Caco-2 (cell line): ENCODE data around the gene ISG20L2. TPM values are rescaled to one million over a fixed set of nuclear protein-coding genes. Genes with fewer than 3 reads are reported as not detected.
A peak's percentile ranks its signal among the peaks of the same experiment; 100 is the strongest.

ENCODE experiments used
- BruUV-seq: library from RNA; stranded (reverse); fragments of 400-500 nt; replicated peaks from 2 replicates; lab custom pipeline; 2021; lab: Mats Ljungman, UMichigan
- CTCF ChIA-PET: fragments of 300-600 bp; sonication (Branson Sonifier 250); formaldehyde crosslinking; loops from one replicate; lab custom pipeline; 2022; ENCODE audit warnings: antibody characterized with exemption; lab: Charles Lee
- POLR2A ChIA-PET: fragments of 300-600 bp; sonication (Branson Sonifier 250); formaldehyde crosslinking; loops from one replicate; lab custom pipeline; 2022; ENCODE audit warnings: antibody characterized with exemption; lab: Charles Lee
- DNase-seq, 2 experiments: peaks; one replicate each; pipeline versions ENCODE4 v3.0.0 to v3.0.0-alpha.2; 2020 to 2022
- H3K27me3 ChIP-seq: replicated peaks from 2 replicates; pipeline ENCODE4 v1.6.0; 2011; ENCODE audit warnings: low read length; ENCODE audit not compliant: control insufficient read depth, insufficient read depth
- H3K36me3 ChIP-seq: 2 replicates; pipeline ENCODE4 v1.5.1; 2011; ENCODE audit warnings: low read length; ENCODE audit not compliant: control insufficient read depth, insufficient read depth
- H3K4me1 ChIP-seq: fragments of 250-450 bp; sonication (Bioruptor Pico); 2 replicates; pipeline ENCODE4 v1.5.1; 2020; ENCODE audit warnings: mild to moderate bottlenecking
- H3K4me3 ChIP-seq: 2 replicates; pipeline ENCODE4 v1.5.1; 2011; ENCODE audit warnings: low read depth, mild to moderate bottlenecking, control low read depth, low read length
- H3K9me3 ChIP-seq: fragments of 250-450 bp; sonication (Bioruptor Pico); 2 replicates; pipeline ENCODE4 v1.5.1; 2020; ENCODE audit warnings: mild to moderate bottlenecking, moderate library complexity
- H3K27ac Mint-ChIP-seq: one replicate; pipeline ENCODE4 v1.8.0; 2022; ENCODE audit warnings: mixed read lengths; ENCODE audit not compliant: unreplicated experiment
- H3K27me3 Mint-ChIP-seq: one replicate; pipeline ENCODE4 v1.8.0; 2022; ENCODE audit warnings: mixed read lengths; ENCODE audit not compliant: insufficient read depth, unreplicated experiment
- H3K36me3 Mint-ChIP-seq: one replicate; pipeline ENCODE4 v1.8.0; 2022; ENCODE audit warnings: mild to moderate bottlenecking, mixed read lengths; ENCODE audit not compliant: insufficient read depth, unreplicated experiment
- H3K4me1 Mint-ChIP-seq: one replicate; pipeline ENCODE4 v1.8.0; 2022; ENCODE audit warnings: low read depth, mixed read lengths; ENCODE audit not compliant: unreplicated experiment
- H3K4me3 Mint-ChIP-seq: one replicate; pipeline ENCODE4 v1.8.0; 2022; ENCODE audit warnings: mild to moderate bottlenecking, moderate library complexity, mixed read lengths; ENCODE audit not compliant: unreplicated experiment
- H3K9me3 Mint-ChIP-seq: one replicate; pipeline ENCODE4 v1.8.0; 2022; ENCODE audit warnings: mixed read lengths; ENCODE audit not compliant: unreplicated experiment
- CTCF ChIP-seq, 2 experiments: fragments of 200-600 bp in 1 of 2; IDR thresholded peaks; 1 replicate in 1 of 2; 2 replicates in 1 of 2; pipeline versions ENCODE4 v1.5.1 to v1.8.0; 2011 to 2022; ENCODE audit warnings: antibody characterized with exemption in 1 of 2, control low read depth in 1 of 2, inconsistent platforms in 1 of 2, low read depth in 1 of 2, low read length in 1 of 2, mild to moderate bottlenecking in 1 of 2, moderate library complexity in 1 of 2; ENCODE audit not compliant: insufficient read depth in 1 of 2, severe bottlenecking in 1 of 2, unreplicated experiment in 1 of 2
- intact Hi-C: fragments of 100-400 bp; cut with micrococcal nuclease; formaldehyde crosslinking; loops from one replicate; pipeline ENCODE4 v1.10.0; 2022; ENCODE audit not compliant: unreplicated experiment
- total RNA-seq: library from RNA; stranded (reverse); gene quantifications from 2 replicates; pipeline ENCODE4 v1.2.3, GENCODE V29; 2022

The ISG20L2 gene
- total RNA-seq, 1 experiment from 2014 or later, result 42.3 TPM

DNA sequence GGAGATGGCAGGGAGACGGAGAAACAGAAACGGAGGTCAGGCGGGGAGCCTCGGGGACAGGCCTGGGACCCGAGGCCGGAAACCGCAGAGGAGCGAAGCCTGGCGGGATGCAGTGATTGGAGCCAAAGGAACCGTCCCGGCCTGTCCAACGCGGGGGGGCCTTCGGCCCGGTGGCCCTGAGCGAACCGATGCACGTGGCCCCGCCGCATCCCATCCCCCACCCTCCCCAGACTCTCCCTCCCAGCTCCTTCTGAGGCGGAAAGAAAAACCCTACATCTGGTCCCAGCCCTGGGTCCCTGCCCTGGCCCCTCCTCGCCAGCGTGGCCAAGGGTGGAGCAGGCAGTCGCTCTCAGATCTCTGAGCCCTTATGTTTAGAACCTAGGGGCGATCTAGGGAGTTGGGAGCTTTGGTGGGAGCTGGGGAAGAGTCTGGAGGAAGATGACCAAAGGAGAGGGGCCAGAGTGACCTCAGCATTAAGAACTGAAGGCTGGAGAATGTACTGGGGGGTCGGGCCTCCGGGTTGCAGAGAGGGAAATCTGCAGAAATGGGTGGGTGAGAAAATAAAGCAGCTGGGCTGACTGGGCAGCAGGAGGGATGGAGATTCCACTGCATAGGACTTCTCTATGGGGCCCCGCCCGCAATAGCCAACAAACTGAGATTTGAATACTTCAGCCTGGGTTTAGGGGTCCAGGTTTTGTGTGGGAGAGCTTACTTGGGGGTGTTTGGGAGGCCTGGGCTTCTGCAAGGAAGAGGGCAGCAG lies 21.7 kb downstream of the ISG20L2 start:
- H3K36me3 Mint-ChIP-seq, result peaks cover 9% of the 10 kb centered on the region
- no peaks in the 10 kb centered on the region for H3K27me3 Mint-ChIP-seq
- no peaks in the 10 kb centered on the region for H3K9me3 ChIP-seq
- ChIA-PET CTCF (interaction anchor here (0.6 to 7.3 kb wide), 18 partner anchors 9 to 221 kb away, joined by 3 to 190 read pairs (median 5); partner anchors contain the start of genes HDGF, ISG20L2, METTL25B and NES), POLR2A (interaction anchor here (0.6 to 2.8 kb wide), 5 partner anchors 17 to 110 kb away, joined by 3 to 19 read pairs (median 4); partner anchors contain the start of genes HDGF, ISG20L2, METTL25B and MRPL24)
- no peaks in the 10 kb centered on the region for H3K36me3 ChIP-seq
- H3K27ac Mint-ChIP-seq, result peak overlapping the region; percentile 86
- DNase-seq, result peak; percentile 42 to 68
- BruUV-seq, result no TSS peak
- no peak for TF ChIP-seq CTCF (IDR thresholded peaks at IDR 0.05; ENCODE audit: insufficient read depth in 1 of 2, low read depth in 1 of 2, low read length in 1 of 2, severe bottlenecking in 1 of 2, unreplicated experiment in 1 of 2)
- intact Hi-C loops, result loop anchor here (1.0 kb wide), 2 partner anchors 18 kb away; no protein-coding TSS in a partner anchor
- H3K4me3 Mint-ChIP-seq, result peak overlapping the region; percentile 90
- H3K4me3 ChIP-seq, result peak overlapping the region; percentile 53
- no peaks in the 10 kb centered on the region for H3K9me3 Mint-ChIP-seq
- H3K27me3 ChIP-seq, result no peaks in the 10 kb centered on the region
- H3K4me1 ChIP-seq, result peaks cover 7% of the 10 kb centered on the region
- H3K4me1 Mint-ChIP-seq, result peaks cover 16% of the 10 kb centered on the region

DNA sequence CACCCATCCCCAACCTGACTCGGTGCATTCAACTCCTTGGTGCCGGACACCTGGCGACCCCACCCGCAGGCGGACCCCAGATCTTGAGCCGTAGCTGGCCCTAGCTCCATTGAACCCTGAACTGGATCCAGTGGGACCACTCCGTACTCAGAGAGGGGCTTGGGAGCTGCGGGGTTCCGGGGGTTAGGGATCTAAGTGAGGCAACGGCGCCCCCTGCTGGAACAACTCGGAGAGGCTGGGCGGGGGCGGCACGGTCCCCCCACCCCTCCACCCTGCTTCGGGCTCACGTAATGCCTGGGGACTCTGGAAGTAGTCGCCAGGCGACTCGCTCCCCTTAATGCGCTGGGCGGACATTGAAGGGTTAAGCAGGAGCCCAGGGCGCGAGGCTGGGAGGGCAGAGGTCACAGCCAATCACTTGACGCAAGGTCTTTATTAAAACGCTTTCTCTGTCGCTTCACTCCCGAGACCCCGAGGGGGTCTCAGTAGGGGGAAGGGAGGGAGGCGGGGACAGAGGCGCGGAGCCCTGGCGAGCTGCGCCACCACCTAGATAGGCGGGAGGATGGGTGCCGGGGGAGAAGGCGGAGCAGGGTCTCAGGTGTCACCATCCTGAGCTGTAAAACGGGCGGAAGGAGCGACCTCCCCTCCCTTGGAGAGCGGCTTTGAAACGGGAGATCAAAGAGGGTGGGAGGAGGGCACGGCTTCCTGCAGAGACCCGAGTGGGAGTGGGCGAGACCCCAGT lies 22.5 kb downstream of the ISG20L2 start:
- Mint-ChIP-seq H3K36me3 (peaks cover 9% of the 10 kb centered on the region), H3K4me1 (peaks cover 16% of the 10 kb centered on the region), H3K27ac (peak overlapping the region; percentile 86), H3K9me3 (no peaks in the 10 kb centered on the region), H3K27me3 (no peaks in the 10 kb centered on the region), H3K4me3 (peak overlapping the region; percentile 90)
- Histone ChIP-seq H3K36me3 (no peaks in the 10 kb centered on the region), H3K4me3 (peak overlapping the region; percentile 53), H3K9me3 (no peaks in the 10 kb centered on the region), H3K4me1 (peaks cover 7% of the 10 kb centered on the region), H3K27me3 (no peaks in the 10 kb centered on the region)
- DNase-seq, result peak; percentile 79 to 83
- ChIA-PET POLR2A (interaction anchor here (0.6 to 2.8 kb wide), 6 partner anchors 16 to 340 kb away, joined by 3 to 19 read pairs (median 4); partner anchors contain the start of genes HDGF, ISG20L2, METTL25B and MRPL24), CTCF (interaction anchor here (0.5 to 7.3 kb wide), 22 partner anchors 10 to 685 kb away, joined by 3 to 190 read pairs (median 6); partner anchors contain the start of genes HDGF, ISG20L2, METTL25B and NES)
- intact Hi-C loops, result loop anchor here (1.0 kb wide), 2 partner anchors 17 to 19 kb away; no protein-coding TSS in a partner anchor
- no TSS peak for BruUV-seq
- peak; percentile 73 to 87 for TF ChIP-seq CTCF (IDR thresholded peaks at IDR 0.05; ENCODE audit: insufficient read depth in 1 of 2, low read depth in 1 of 2, low read length in 1 of 2, severe bottlenecking in 1 of 2, unreplicated experiment in 1 of 2)
